GM11168 (cell line): ENCODE results near the gene ITPK1.
"Not testable (repeated sequence)": the region's sequence is repeated elsewhere in the genome, so short reads cannot be mapped to it uniquely, and the experiment has no call there.

Experiments
- in situ Hi-C: fragments of 300-500 bp; cut with MboI; formaldehyde crosslinking; loops from one replicate; pipeline ENCODE4 v1.12.0; 2022; ENCODE audit warnings: low sequenced_read_pairs; ENCODE audit not compliant: unreplicated experiment

ITPK1 gene

DNA sequence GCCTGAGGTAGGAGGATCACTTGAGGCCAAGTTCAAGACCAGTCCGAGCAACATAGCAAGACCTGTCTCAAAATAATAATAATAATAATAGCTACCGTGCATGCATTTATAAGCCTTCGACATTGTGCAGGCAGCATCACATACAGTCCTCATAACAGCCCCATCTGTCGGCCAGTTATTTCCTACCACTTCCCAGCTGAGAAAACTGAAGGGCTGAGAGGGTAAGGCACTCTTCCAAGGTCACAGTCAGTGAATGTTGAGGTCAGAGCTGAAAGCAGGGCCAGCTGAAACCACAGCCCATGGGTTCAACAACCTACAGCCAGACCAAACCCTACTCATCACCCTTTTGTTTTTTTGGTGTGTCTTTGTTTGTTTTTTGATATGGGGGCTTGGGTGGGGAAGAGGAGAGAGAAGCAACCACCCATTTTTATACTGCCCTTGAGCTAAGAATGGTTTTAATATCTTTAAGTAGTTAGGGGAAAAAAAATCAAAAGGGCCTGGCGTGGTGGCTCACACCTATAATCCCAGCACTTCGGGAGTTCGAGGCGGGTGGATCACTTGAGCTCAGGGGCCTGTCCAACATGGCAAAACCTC, 16.8 kb upstream of the ITPK1 start:
- in situ Hi-C loops, result no loop called here

GRCh38 chr14:93131257-93131820, 15.6 kb upstream of the ITPK1 start:
- in situ Hi-C loops, result not testable (repeated sequence)

- in situ Hi-C loops, result no loop called here
Measured at GRCh38 chr14:93128725-93129459, 13.2 kb upstream of the ITPK1 start.

DNA sequence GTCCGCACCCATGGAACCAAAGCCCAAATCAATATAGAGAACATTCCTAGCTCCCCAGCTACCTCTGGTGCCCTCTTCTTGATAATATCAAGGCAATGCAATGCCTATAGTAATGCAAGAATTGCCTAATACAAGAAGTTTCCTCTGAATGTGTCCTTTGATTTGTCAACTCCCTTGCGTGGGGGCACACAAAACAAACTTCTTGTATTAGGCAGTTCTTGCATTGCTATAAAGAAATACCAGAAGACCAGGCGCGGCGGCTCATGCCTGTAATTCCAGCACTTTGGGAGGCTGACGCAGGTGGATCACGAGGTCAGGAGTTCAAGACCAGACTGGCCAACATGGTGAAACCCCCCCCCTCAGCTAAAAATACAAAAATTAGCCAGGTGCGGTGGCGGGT, 10.4 kb upstream of the ITPK1 start:
- in situ Hi-C loops, result no loop called here

DNA sequence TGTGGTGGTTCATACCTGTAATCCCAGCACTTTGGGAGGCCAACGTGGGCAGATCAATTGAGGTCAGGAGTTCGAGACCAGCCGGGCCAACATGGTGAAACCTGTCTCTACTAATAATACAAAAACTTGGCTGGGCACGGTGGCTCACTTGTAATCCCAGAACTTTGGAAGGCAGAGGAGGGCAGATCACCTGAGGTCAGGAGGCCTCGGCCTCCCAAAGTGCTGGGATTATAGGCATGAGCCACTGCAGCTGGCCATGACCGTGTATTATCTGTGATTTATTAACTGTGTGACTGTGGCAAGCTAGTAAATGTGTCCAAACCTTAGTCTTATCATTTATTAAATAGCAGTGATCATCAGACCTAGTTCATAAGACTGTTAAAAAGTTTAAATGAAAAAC, 7.1 kb upstream of the ITPK1 start:
- in situ Hi-C loops, result no loop called here

GRCh38 chr14:93121030-93121834, 5.5 kb upstream of the ITPK1 start:
- in situ Hi-C loops, result no loop called here

- in situ Hi-C loops, result no loop called here
Measured at GRCh38 chr14:93120517-93120916, 4.8 kb upstream of the ITPK1 start.

DNA sequence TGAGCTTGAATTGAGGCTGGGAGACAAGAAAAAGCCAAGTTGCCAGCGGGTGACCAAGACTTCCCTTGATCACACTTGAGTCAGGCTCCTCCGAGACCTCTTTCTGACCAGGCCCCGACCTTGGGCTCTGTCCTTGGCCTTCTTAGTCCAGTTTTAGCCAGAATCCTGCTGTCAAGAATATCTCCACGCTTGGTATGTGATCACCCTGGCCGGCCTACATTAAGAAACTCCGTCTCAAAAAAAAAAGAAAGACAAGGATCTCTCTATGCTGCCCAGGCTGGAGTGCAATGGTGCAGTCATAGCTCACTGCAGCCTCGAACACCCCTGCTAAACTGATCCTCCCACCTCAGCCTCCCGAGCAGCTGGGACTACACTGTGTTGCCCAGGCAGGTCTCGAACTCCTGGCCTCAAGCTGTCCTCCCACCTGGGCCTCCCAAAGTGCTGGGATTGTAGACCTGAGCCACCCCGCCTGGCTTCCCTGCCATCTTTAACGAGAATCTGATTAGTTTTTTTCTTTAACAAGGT, 1.0 kb upstream of the ITPK1 start:
- in situ Hi-C loops, result no loop called here

DNA sequence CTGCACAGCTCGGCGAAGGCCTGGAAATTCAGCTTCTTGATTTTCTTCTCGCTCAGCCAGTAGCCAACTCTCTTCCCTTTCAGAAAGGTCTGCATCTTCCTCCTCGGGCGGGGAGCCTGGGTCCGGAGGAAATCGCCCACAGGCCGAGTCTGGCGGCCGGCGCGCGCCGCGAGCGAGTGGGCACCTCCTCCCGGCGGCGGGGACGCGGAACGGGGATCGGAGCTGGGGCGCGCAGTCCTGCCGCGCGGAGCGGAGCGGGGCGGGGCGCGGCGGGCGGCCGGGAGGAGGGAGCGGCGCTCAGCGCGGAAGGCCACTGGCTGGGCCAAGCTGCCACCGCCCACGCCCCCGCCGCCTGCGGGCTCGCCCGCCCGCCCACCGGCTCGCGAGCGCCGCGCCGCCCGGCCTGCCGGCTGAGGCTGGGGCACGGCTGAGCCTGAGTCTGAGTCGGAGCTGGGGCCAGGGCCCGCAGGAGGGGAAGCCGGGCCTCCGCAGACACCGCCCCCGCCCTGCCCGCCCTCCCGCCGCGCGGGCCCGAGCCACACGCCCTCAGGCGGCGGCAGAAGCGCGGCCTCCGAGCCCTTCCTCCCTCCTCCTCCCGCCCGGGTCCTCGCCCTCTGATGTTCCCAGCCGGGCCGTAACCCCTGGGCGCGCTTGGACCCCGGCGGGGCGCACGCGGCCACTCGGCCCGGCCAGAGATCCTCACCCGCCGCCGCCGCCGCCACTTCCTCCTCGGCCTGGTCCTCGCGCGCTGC, 480 bp downstream of the ITPK1 start:
- in situ Hi-C loops, result no loop called here

GRCh38 chr14:93114713-93115068, 1.0 kb downstream of the ITPK1 start:
- in situ Hi-C loops, result no loop called here

GRCh38 chr14:93114068-93114710, 1.5 kb downstream of the ITPK1 start:
- in situ Hi-C loops, result no loop called here

DNA sequence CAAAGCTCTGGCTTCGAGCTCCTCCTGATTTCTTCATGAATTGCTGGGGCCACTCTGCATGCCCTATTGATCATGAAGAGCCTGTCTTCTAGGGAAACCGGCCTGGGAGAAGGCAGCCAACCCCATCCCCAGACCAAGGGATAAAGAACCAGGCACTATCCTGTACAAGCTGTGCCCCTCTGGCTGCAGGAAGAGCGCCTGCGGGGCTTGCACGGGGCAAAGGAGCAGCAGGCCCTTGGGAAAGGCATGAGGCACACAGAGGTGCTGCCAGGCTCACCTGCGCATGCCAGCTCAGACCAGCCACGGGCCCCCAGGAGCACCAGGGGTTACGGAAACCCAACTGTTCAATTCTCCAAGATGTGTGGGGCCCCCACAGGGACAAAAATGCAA, 2.1 kb downstream of the ITPK1 start:
- in situ Hi-C loops, result no loop called here

DNA sequence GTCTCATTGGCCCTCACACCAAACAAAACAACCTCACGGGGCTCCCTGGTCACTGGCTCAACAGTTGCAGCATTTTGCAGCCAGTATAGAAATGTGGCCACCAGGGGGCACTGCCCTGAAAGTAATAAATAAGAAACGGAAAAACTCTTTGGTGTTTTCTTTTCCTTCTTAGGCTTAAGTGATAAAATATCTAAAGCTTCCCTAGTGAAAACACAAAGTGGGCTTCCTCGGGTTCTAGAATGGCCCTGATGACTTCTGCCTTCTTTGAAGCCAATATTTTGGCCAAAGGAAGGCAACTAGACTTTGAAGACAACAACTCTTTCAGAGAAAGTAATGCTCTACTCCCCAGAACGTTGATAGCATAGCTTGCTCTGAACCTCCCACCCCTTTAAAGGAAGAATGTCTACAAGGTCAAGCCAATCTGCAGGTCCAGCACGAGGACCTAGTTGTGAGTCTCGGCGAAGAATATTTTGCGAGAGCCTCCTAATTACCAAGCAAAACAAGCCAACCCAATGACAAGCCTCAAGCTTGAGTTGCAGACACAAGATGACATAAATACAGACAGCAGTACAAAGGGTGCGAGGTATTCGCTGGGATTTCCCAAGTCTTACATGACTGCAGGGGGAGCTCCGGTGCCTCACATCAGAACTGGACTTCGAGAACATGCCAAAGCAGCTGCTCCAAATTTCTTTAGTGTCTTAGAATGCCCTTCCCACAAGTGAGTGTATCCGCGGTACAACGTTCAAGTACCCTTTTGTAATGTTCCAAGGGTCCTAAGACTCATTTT, 2.6 kb downstream of the ITPK1 start:
- in situ Hi-C loops, result no loop called here

DNA sequence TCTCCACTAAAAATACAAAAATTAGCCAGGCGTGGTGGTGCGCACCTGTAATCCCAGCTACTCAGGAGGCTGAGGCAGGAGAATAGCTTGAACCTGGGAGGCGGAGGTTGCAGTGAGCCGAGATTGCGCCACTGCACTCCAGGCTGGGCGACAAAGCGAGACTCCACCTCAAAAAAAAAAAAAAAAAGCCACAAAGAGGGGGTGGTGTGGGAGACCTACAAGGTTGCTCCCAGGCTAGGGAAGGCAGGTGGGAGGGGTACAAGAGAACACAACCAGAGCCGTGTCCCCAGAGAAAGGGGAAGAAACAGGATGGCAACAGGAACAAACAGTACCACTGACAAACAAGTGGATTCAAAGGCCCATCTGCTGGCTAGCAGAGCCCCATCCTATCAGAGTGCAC, 4.2 kb downstream of the ITPK1 start:
- in situ Hi-C loops, result not testable (repeated sequence)

GRCh38 chr14:93110856-93111419, 4.8 kb downstream of the ITPK1 start:
- in situ Hi-C loops, result no loop called here

DNA sequence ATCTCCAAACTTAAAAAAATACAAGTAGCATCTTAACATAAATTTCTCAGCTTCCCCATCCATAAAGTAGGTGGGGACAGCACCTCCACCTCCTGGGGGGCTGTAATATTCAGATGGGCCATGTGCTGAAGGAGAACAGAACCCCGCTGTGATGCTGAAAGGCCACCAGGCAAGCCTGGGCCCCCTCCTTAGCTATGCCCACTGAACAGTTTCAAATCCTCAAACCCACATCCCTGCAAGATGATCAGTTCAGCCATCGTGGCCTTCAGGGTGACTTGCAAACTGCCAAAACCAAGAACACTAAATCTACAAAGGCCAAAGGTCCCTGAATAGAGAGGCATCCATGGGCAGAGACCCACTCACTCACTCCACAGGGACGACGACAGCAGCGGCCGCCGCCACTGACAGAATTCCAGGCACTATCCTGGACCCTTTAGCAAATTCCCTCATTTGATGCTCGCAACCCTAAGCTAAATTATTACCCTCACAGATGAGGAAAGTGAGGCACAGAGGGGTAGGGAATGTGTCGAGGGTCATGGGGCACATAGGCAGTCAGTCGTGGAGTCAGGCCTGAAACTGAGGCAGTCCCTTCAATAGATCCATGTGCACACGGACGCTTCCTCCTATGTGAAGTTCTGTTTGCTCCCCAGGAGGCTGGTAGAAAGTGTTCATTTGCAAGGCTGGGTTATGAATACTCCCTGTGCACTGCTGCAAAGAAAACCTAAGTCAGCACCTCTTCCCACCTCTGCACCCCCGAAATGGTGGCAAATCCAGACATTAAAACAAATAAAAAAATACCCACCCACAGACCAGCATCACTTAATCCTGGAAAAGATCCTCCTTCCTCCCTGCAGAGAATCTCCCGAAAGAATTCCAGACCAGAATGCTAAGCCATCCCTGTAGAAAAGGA, 5.9 kb downstream of the ITPK1 start:
- in situ Hi-C loops, result no loop called here

DNA sequence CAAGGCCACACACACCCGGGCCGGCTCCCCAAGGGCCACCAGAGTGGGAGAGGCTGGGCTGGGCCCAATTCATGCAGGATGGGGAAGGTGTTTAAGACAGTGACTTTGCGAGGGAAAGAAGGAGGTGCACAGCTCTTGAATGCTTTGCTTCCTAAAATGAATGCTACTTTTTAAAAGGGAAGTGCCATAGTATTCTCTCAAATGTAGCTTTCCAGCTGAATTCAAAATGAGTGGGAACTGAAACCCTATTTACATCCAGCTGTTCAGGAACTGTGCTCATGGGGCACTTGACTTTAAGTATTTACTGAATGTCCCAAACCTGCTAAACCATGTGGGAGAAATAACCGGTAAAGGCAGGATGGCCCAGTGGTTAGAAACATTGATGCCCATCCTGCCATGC, 7.6 kb downstream of the ITPK1 start:
- in situ Hi-C loops, result no loop called here

DNA sequence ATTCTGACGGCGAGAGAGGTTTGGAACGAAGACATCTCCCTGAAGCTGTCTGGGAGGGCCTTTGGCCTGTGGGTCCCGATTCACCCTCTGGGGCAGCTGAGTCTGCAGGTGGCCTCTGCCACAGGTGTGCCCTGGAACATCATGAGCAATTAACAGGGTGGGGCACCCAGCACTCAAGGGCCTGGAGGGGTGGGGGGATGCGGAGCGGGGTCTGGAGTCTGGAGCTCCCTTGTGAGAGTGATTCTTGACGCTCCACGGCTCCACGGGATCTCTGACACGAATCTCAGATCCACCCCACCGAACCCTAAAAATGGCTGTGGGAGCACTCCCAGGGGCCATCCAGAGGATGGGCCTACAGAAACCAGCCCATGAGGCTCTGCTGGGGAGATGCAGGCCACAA, 8.3 kb downstream of the ITPK1 start:
- in situ Hi-C loops, result no loop called here
